AG04450 (cell line): ENCODE results near the gene IMPDH2. TPM values are rescaled to one million over a fixed set of nuclear protein-coding genes. Genes with fewer than 3 reads are reported as not detected.
"Not testable (repeated sequence)": the region's sequence is repeated elsewhere in the genome, so short reads cannot be mapped to it uniquely, and the experiment has no call there.

Experiments
- CTCF ChIA-PET: fragments of 300-600, 350-600 bp; formaldehyde crosslinking; extraction: SDS; loops from one replicate; lab custom pipeline; 2022; ENCODE audit warnings: antibody characterized with exemption, inconsistent platforms; lab: Charles Lee
- POLR2A ChIA-PET: fragments of 350-600 bp; formaldehyde crosslinking; extraction: SDS; loops from one replicate; lab custom pipeline; 2021; ENCODE audit warnings: antibody characterized with exemption, inconsistent platforms; lab: Yijun Ruan, JAX
- DNase-seq: peaks from one replicate; pipeline ENCODE4 v3.0.0-alpha.2; 2011; ENCODE audit warnings: low read depth, low spot score
- H3K27ac ChIP-seq: one replicate; pipeline ENCODE4 v1.5.1; 2012; ENCODE audit warnings: low read depth, low read length, control low read depth
- H3K27me3 ChIP-seq: one replicate; pipeline ENCODE4 v1.6.0; 2012; ENCODE audit warnings: low read length; ENCODE audit not compliant: control insufficient read depth, insufficient read depth
- H3K4me3 ChIP-seq: 2 replicates; pipeline ENCODE4 v1.5.1; 2011; ENCODE audit warnings: mild to moderate bottlenecking, low read depth, low read length, control low read depth
- H3K9me3 ChIP-seq: 2 replicates; pipeline ENCODE4 v1.5.1; 2012; ENCODE audit warnings: low read length; ENCODE audit not compliant: control insufficient read depth, insufficient read depth
- polyA plus RNA-seq: library from polyadenylated mRNA; depleted of rRNA; stranded (reverse); fragments of >200 nt; gene quantifications from 2 replicates; pipeline ENCODE4 v1.2.3, GENCODE V29; 2011
- TF ChIP-seq, protein P1 (sequence below): IDR thresholded peaks from 2 replicates; pipeline ENCODE4 v1.5.1; 2011; ENCODE audit warnings: low read depth, low read length, control low read depth, inconsistent platforms

IMPDH2 gene
- polyA plus RNA-seq, 1 experiment: 268 TPM

DNA sequence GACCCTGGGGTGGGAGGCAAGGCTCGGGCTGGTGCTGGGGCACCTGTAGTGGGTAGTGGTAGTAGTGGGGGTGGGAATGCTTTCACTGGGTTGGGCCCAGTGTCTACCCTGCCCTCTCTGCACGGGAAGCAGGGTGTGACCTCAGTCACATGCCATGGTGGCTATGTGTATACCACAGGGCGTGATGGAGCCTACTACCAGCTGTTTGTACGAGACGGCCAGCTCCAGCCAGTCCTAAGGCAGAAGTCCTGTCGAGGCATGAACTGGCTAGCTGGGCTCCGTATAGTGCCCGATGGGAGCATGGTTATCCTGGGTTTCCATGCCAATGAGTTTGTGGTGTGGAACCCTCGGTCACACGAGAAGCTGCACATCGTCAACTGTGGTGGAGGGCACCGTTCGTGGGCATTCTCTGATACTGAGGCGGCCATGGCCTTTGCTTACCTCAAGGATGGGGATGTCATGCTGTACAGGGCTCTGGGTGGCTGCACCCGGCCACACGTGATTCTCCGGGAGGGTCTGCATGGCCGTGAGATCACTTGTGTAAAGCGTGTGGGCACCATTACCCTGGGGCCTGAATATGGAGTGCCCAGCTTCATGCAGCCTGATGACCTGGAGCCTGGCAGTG lies 16.0 kb downstream of the IMPDH2 start:
- no peak for DNase-seq
- Histone ChIP-seq H3K27ac (no peak overlapping the region), H3K9me3 (no peaks in the 10 kb centered on the region), H3K27me3 (no peaks in the 10 kb centered on the region), H3K4me3 (no peak overlapping the region)
- ChIA-PET POLR2A (interaction anchor here (1.6 to 2.7 kb wide), 2 partner anchors 8 to 16 kb away, joined by 4 to 13 read pairs; partner anchors contain the start of genes IMPDH2 and NDUFAF3), CTCF (interaction anchor here (1.2 to 2.2 kb wide), 3 partner anchors 9 to 26 kb away, joined by 3 to 19 read pairs (median 6); partner anchors contain the start of gene NDUFAF3)
- TF ChIP-seq, protein P1, sequence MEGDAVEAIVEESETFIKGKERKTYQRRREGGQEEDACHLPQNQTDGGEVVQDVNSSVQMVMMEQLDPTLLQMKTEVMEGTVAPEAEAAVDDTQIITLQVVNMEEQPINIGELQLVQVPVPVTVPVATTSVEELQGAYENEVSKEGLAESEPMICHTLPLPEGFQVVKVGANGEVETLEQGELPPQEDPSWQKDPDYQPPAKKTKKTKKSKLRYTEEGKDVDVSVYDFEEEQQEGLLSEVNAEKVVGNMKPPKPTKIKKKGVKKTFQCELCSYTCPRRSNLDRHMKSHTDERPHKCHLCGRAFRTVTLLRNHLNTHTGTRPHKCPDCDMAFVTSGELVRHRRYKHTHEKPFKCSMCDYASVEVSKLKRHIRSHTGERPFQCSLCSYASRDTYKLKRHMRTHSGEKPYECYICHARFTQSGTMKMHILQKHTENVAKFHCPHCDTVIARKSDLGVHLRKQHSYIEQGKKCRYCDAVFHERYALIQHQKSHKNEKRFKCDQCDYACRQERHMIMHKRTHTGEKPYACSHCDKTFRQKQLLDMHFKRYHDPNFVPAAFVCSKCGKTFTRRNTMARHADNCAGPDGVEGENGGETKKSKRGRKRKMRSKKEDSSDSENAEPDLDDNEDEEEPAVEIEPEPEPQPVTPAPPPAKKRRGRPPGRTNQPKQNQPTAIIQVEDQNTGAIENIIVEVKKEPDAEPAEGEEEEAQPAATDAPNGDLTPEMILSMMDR: no peak

DNA sequence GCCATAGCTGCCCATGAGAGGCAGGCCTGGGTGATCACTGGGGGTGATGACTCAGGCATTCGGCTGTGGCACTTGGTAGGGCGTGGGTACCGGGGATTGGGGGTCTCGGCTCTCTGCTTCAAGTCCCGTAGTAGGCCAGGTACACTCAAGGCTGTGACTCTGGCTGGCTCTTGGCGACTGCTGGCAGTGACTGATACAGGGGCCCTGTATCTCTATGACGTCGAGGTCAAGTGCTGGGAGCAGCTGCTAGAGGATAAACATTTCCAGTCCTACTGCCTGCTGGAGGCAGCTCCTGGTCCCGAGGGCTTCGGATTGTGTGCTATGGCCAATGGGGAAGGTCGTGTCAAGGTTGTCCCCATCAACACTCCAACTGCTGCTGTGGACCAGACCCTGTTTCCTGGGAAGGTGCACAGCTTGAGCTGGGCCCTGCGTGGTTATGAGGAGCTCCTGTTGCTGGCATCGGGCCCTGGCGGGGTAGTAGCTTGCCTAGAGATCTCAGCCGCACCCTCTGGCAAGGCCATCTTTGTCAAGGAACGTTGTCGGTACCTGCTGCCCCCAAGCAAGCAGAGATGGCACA lies 16.7 kb downstream of the IMPDH2 start:
- H3K27ac ChIP-seq: no peak overlapping the region
- CTCF ChIA-PET: interaction anchor here (1.2 to 2.2 kb wide), 3 partner anchors 10 to 25 kb away, joined by 3 to 19 read pairs (median 6); partner anchors contain the start of gene NDUFAF3
- H3K9me3 ChIP-seq: peaks cover under 1% of the 10 kb centered on the region; the same call in 1 of the 2 replicates
- POLR2A ChIA-PET: interaction anchor here (0.6 to 2.7 kb wide), 3 partner anchors 9 to 19 kb away, joined by 4 to 13 read pairs (median 6); partner anchors contain the start of genes IMPDH2 and NDUFAF3
- TF ChIP-seq, protein P1: no peak
- no peak for DNase-seq
- H3K4me3 ChIP-seq: no peak overlapping the region
- H3K27me3 ChIP-seq: no peaks in the 10 kb centered on the region

DNA sequence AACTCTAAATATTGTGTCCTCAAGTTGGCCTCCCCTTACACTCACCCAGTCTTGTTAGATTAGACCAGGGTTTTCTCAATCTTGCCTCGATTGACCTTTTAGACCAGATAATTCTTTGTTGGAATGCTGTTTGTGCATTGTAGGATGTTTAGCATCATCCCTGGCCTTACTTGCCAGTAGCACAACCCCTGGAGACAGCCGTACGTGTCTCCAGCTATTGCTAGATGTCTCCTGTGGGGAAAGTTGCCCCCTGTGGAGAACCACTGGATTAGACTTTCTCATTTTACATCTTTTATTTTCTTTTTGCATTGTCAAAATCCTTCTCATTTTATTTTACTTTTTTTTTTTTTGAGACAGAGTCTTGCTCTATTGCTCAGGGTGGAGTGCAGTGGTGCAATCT lies 19.8 kb downstream of the IMPDH2 start:
- no peak overlapping the region for H3K4me3 ChIP-seq
- peaks cover 4% of the 10 kb centered on the region; the same call in 1 of the 2 replicates for H3K9me3 ChIP-seq
- TF ChIP-seq, protein P1: no peak
- ChIA-PET CTCF (interaction anchor here (1.2 to 2.0 kb wide), 3 partner anchors 8 to 84 kb away, joined by 4 to 7 read pairs (median 6); partner anchors contain the start of gene QRICH1), POLR2A (interaction anchor here (1.3 to 1.8 kb wide), 5 partner anchors 8 to 20 kb away, joined by 3 to 7 read pairs (median 6); partner anchors contain the start of genes DALRD3, IMPDH2 and NDUFAF3)
- H3K27me3 ChIP-seq: no peaks in the 10 kb centered on the region
- H3K27ac ChIP-seq: no peak overlapping the region
- no peak for DNase-seq

DNA sequence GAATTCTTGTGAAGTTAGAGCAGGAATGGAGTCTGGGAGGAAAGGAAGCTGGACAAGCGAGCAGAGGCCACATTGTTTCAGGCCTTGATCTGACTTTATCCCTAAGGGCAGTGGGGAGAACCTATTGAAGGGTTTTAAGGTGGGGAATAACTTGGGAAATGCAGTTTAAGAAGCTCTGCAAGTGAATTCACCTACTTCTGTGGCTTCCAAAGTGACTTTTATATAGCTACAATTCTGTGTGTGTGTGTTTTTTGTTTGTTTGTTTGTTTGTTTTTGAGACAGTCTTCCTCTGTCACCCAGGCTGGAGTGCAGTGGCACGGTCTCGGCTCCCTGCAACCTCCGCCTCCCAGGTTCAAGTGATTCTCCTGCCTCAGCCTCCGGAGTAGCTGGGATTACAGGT lies 20.6 kb downstream of the IMPDH2 start:
- not testable (repeated sequence) for DNase-seq, H3K27ac ChIP-seq, H3K27me3 ChIP-seq, H3K9me3 ChIP-seq
- CTCF ChIA-PET: interaction anchor here (1.2 to 2.8 kb wide), 5 partner anchors 9 to 269 kb away, joined by 4 to 24 read pairs (median 6); partner anchors contain the start of genes NDUFAF3 and QRICH1
- POLR2A ChIA-PET: interaction anchor here (1.4 to 3.3 kb wide), 5 partner anchors 9 to 85 kb away, joined by 3 to 74 read pairs (median 6); partner anchors contain the start of genes DALRD3, IMPDH2, NDUFAF3 and QRICH1
- peak overlapping the region; percentile 93 for H3K4me3 ChIP-seq

DNA sequence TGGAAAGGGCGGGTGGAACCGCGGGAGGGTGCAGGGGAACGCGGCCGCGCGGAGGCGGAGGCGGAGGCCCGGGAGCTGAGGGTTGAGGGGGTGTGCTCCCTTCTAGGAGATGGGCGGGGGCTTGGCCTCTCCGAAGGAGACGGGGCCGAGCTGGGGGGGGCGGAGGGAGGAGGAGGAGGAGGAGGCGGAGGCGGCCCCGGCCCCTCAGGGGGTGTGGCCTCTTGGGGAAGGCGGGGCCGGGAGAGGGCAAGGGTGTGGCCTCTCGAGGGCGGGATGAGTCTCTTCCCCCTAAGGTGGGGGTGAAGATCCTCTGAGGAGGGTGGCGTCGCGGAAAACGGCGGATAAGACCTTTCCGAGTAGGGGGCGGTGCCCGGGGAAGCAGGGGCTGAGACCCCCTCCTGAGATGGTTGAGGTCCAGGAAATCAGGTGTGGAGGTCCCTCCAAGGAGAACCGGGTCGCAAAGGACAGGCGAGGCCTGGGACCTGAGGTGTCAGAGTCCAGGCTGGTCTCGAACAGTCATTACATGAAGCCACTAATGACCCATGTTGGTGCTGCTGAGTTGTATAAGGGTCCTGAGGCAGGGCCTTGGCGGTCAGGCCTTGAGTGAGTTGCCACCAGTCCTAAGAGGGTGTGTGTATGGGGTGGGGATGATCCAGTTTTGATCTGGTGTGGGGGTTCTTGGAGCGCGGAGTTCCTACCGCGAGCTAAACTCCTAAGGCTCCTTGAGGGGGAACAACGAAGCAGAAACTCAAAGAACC lies 21.2 kb downstream of the IMPDH2 start:
- POLR2A ChIA-PET: interaction anchor here (0.5 to 4.5 kb wide), 18 partner anchors 9 to 969 kb away, joined by 3 to 74 read pairs (median 6); partner anchors contain the start of genes ARIH2, ATRIP, DALRD3 and IMPDH2
- H3K9me3 ChIP-seq: peaks cover 4% of the 10 kb centered on the region; the same call in 1 of the 2 replicates
- H3K27ac ChIP-seq: peak overlapping the region; percentile 98
- peak overlapping the region; percentile 93 for H3K4me3 ChIP-seq
- CTCF ChIA-PET: interaction anchor here (1.0 to 2.8 kb wide), 9 partner anchors 9 to 268 kb away, joined by 3 to 24 read pairs (median 5); partner anchors contain the start of genes NDUFAF3 and P4HTM
- TF ChIP-seq, protein P1: no peak
- H3K27me3 ChIP-seq: no peaks in the 10 kb centered on the region
- DNase-seq: peak; percentile 62
